ENCODE results near the gene COX7B2.

GRCh38 chr4:46945062-46945461, 36.0 kb upstream of the COX7B2 start:
- TF ChIP-seq, protein P1, sequence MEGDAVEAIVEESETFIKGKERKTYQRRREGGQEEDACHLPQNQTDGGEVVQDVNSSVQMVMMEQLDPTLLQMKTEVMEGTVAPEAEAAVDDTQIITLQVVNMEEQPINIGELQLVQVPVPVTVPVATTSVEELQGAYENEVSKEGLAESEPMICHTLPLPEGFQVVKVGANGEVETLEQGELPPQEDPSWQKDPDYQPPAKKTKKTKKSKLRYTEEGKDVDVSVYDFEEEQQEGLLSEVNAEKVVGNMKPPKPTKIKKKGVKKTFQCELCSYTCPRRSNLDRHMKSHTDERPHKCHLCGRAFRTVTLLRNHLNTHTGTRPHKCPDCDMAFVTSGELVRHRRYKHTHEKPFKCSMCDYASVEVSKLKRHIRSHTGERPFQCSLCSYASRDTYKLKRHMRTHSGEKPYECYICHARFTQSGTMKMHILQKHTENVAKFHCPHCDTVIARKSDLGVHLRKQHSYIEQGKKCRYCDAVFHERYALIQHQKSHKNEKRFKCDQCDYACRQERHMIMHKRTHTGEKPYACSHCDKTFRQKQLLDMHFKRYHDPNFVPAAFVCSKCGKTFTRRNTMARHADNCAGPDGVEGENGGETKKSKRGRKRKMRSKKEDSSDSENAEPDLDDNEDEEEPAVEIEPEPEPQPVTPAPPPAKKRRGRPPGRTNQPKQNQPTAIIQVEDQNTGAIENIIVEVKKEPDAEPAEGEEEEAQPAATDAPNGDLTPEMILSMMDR (IDR thresholded peaks at IDR 0.05): no peak
- TF ChIP-seq POLR2AphosphoS5 (IDR thresholded peaks at IDR 0.05) (no peak), POLR2A (IDR thresholded peaks at IDR 0.05; ENCODE audit: low read depth) (no peak), EP300 (IDR thresholded peaks at IDR 0.05) (no peak)
